SK-N-SH (cell line): Measurements from ENCODE around the gene DQX1. TPM values are rescaled to one million over a fixed set of nuclear protein-coding genes. Genes with fewer than 3 reads are reported as not detected.
A peak's percentile ranks its signal among the peaks of the same experiment; 100 is the strongest.

ENCODE experiments used
- CTCF ChIA-PET: fragments of 300-600, 350-600 bp; formaldehyde crosslinking; extraction: SDS; loops from one replicate; lab custom pipeline; 2021; lab: Yijun Ruan, JAX
- POLR2A ChIA-PET: fragments of 350-600 bp; sonication (Branson Sonifier 250); formaldehyde crosslinking; extraction: SDS; loops from one replicate; lab custom pipeline; 2020; ENCODE audit warnings: antibody characterized with exemption, inconsistent platforms; lab: Yijun Ruan, JAX
- DNase-seq: peaks from one replicate; pipeline ENCODE4 v3.0.0; 2012
- H2AFZ ChIP-seq: fragments of 200-600 bp; sonication (generic); 2 replicates; pipeline ENCODE4 v1.8.1; 2016; ENCODE audit warnings: antibody characterized with exemption, mild to moderate bottlenecking, low read depth
- H3F3A ChIP-seq: fragments of 200-600 bp; sonication (generic); replicated peaks from 2 replicates; pipeline ENCODE3; 2016; ENCODE audit warnings: antibody characterized with exemption, mild to moderate bottlenecking; ENCODE audit not compliant: insufficient read depth
- H3K27ac ChIP-seq, 2 experiments: fragments of 200-500 bp in 1 of 2; fragments of 200-600 bp in 1 of 2; sonication (Bioruptor generic) in 1 of 2; sonication (generic), shearing (Covaris generic) in 1 of 2; 2 replicates each; pipeline versions ENCODE4 v1.5.1 to v1.6.1; 2014 to 2016; ENCODE audit warnings: low read depth in 2 of 2, inconsistent platforms in 1 of 2, low read length in 1 of 2, mild to moderate bottlenecking in 1 of 2, mixed read lengths in 1 of 2
- H3K27me3 ChIP-seq: fragments of 200-600 bp; sonication (generic), shearing (Covaris generic); 2 replicates; pipeline ENCODE4 v1.6.1; 2016; ENCODE audit warnings: mixed run types; ENCODE audit not compliant: insufficient read depth
- H3K36me3 ChIP-seq, 2 experiments: fragments of 200-500 bp in 1 of 2; fragments of 200-600 bp in 1 of 2; sonication (Bioruptor generic) in 1 of 2; sonication (generic) in 1 of 2; replicated peaks in 1 of 2; 2 replicates each; pipeline versions ENCODE3 to v1.5.1; 2014 to 2016; ENCODE audit warnings: low read length in 1 of 2, mild to moderate bottlenecking in 1 of 2; ENCODE audit not compliant: insufficient read depth in 2 of 2, control insufficient read depth in 1 of 2
- H3K4me1 ChIP-seq, 2 experiments: fragments of 200-500 bp in 1 of 2; fragments of 200-600 bp in 1 of 2; sonication (Bioruptor generic) in 1 of 2; sonication (generic), shearing (Covaris generic) in 1 of 2; 2 replicates each; pipeline versions ENCODE4 v1.5.1 to v1.6.1; 2014 to 2016; ENCODE audit warnings: low read depth in 1 of 2, low read length in 1 of 2, mixed run types in 1 of 2; ENCODE audit not compliant: insufficient read depth in 2 of 2, control insufficient read depth in 1 of 2
- H3K4me2 ChIP-seq: fragments of 200-600 bp; sonication (generic), shearing (Covaris generic); 2 replicates; pipeline ENCODE4 v1.6.1; 2017; ENCODE audit warnings: mixed run types
- H3K4me3 ChIP-seq, 2 experiments: fragments of 200-500 bp in 1 of 2; fragments of 200-600 bp in 1 of 2; sonication (Bioruptor generic) in 1 of 2; sonication (generic), shearing (Covaris generic) in 1 of 2; 2 replicates each; pipeline versions ENCODE4 v1.5.1 to v1.8.1; 2014 to 2016; ENCODE audit warnings: low read depth in 2 of 2, inconsistent platforms in 1 of 2, low read length in 1 of 2, mild to moderate bottlenecking in 1 of 2, mixed read lengths in 1 of 2, moderate library complexity in 1 of 2
- H3K79me2 ChIP-seq: fragments of 200-600 bp; sonication (generic); 2 replicates; pipeline ENCODE4 v1.8.1; 2017; ENCODE audit warnings: mild to moderate bottlenecking; ENCODE audit not compliant: insufficient read depth
- H3K9ac ChIP-seq: fragments of 200-600 bp; sonication (generic); 2 replicates; pipeline ENCODE4 v1.6.1; 2017; ENCODE audit warnings: mixed run types
- H3K9me2 ChIP-seq: fragments of 200-600 bp; sonication (generic); 2 replicates; pipeline ENCODE4 v1.6.1; 2017; ENCODE audit warnings: mixed run types
- H3K9me3 ChIP-seq: fragments of 200-600 bp; sonication (generic); 2 replicates; pipeline ENCODE4 v1.6.1; 2017; ENCODE audit warnings: mixed run types, mild to moderate bottlenecking, moderate library complexity
- H4K20me1 ChIP-seq: fragments of 200-600 bp; sonication (generic); 2 replicates; pipeline ENCODE4 v1.6.1; 2017; ENCODE audit warnings: mild to moderate bottlenecking, mixed run types; ENCODE audit not compliant: insufficient read depth
- CHD2 ChIP-seq: fragments of 150-350 bp; IDR thresholded peaks from 2 replicates; pipeline ENCODE4 v1.6.1; 2018; ENCODE audit warnings: low read length; ENCODE audit not compliant: partially characterized antibody
- EZH2phosphoT487 ChIP-seq: fragments of 200-600 bp; sonication (generic); IDR thresholded peaks from 2 replicates; pipeline ENCODE4 v1.6.1; 2017; ENCODE audit warnings: low read depth, mixed run types, mild to moderate bottlenecking, antibody characterized with exemption, moderate library complexity, borderline replicate concordance
- FOSL2 ChIP-seq: IDR thresholded peaks from 2 replicates; pipeline ENCODE4 v1.4.0; 2012; ENCODE audit warnings: low read depth, mild to moderate bottlenecking, moderate library complexity, borderline replicate concordance
- GABPA ChIP-seq: IDR thresholded peaks from 2 replicates; pipeline ENCODE4 v1.4.0; 2012; ENCODE audit warnings: low read depth, mild to moderate bottlenecking
- GATA2 ChIP-seq: sonication (generic); formaldehyde crosslinking; IDR thresholded peaks from 2 replicates; pipeline ENCODE4 v1.5.0; 2020; ENCODE audit warnings: mild to moderate bottlenecking, missing genetic modification reagents
- JUND ChIP-seq: IDR thresholded peaks from 2 replicates; pipeline ENCODE4 v1.4.0; 2012
- NFIC ChIP-seq: IDR thresholded peaks from 2 replicates; pipeline ENCODE4 v1.4.0; 2012; ENCODE audit warnings: borderline replicate concordance
- NRF1 ChIP-seq: IDR thresholded peaks from 2 replicates; pipeline ENCODE4 v1.6.1; 2012; ENCODE audit warnings: low read depth, mild to moderate bottlenecking, low read length
- RFX5 ChIP-seq: IDR thresholded peaks from 2 replicates; pipeline ENCODE4 v1.6.1; 2012; ENCODE audit warnings: mild to moderate bottlenecking, improper control_type of control experiment, low read length
- SIN3A ChIP-seq: IDR thresholded peaks from 2 replicates; pipeline ENCODE4 v1.6.1; 2012; ENCODE audit warnings: low read depth, mild to moderate bottlenecking, low read length, moderate library complexity, borderline replicate concordance
- TCF12 ChIP-seq: IDR thresholded peaks from 2 replicates; pipeline ENCODE4 v1.4.0; 2012
- WGBS: methylation state at CpG from one replicate; pipeline ENCODE4 v1.1.6; 2017; ENCODE audit warnings: low lambda C conversion rate; 5-methylcytosine and 5-hydroxymethylcytosine counted together
- polyA plus RNA-seq, 3 experiments: library from polyadenylated mRNA; depleted of rRNA; stranded (reverse); fragments of >200 nt; gene quantifications; 2 replicates each; pipeline ENCODE4 v1.2.3, GENCODE V29; 2012
- TF ChIP-seq, protein P1 (sequence below): IDR thresholded peaks from 2 replicates; pipeline ENCODE4 v1.4.0; 2012; ENCODE audit warnings: low read depth, borderline replicate concordance
- TF ChIP-seq, protein P2 (sequence below): fragments of 150-350 bp; IDR thresholded peaks from 2 replicates; pipeline ENCODE4 v1.6.1; 2017; ENCODE audit warnings: antibody characterized with exemption, low read length, low read depth, borderline replicate concordance
- TF ChIP-seq, protein P3 (sequence below): IDR thresholded peaks from 2 replicates; pipeline ENCODE4 v1.4.0; 2012; ENCODE audit warnings: low read depth
- TF ChIP-seq, protein P4 (sequence below): IDR thresholded peaks from 2 replicates; pipeline ENCODE4 v1.4.0; 2012; ENCODE audit warnings: low read depth, borderline replicate concordance
- TF ChIP-seq, protein P5 (sequence below): fragments of 200-600 bp; sonication (generic); IDR thresholded peaks from 2 replicates; pipeline ENCODE4 v1.6.1; 2017; ENCODE audit warnings: antibody characterized with exemption, mild to moderate bottlenecking, moderate library complexity

Gene DQX1
- polyA plus RNA-seq, 1 of the 3 experiments (the other 2 are of a cell fraction), result 1.6 TPM

DNA sequence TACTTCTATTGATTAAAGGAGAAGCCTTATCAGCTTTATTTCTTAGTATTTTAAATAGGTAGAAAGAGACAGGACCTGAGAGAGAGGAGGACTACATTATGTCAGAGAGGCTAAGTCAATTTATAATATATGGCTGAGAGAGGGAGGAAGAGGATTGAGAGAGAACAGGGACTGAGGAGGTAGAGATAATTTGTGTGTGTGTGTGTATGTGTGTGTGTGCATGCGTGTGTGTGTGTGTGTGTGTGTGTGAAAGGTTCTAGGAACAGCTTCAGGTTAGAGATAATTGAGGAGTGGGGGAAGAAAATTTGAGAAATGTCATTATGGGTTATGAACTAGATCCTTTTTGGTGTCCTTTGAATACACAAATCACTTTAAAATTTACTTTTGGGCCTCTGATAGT is 43.7 kb upstream of the DQX1 start (continued):
- TF ChIP-seq, protein P1, sequence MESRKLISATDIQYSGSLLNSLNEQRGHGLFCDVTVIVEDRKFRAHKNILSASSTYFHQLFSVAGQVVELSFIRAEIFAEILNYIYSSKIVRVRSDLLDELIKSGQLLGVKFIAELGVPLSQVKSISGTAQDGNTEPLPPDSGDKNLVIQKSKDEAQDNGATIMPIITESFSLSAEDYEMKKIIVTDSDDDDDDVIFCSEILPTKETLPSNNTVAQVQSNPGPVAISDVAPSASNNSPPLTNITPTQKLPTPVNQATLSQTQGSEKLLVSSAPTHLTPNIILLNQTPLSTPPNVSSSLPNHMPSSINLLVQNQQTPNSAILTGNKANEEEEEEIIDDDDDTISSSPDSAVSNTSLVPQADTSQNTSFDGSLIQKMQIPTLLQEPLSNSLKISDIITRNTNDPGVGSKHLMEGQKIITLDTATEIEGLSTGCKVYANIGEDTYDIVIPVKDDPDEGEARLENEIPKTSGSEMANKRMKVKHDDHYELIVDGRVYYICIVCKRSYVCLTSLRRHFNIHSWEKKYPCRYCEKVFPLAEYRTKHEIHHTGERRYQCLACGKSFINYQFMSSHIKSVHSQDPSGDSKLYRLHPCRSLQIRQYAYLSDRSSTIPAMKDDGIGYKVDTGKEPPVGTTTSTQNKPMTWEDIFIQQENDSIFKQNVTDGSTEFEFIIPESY, result no peak
- TF ChIP-seq, protein P2, sequence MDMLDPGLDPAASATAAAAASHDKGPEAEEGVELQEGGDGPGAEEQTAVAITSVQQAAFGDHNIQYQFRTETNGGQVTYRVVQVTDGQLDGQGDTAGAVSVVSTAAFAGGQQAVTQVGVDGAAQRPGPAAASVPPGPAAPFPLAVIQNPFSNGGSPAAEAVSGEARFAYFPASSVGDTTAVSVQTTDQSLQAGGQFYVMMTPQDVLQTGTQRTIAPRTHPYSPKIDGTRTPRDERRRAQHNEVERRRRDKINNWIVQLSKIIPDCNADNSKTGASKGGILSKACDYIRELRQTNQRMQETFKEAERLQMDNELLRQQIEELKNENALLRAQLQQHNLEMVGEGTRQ, result no peak
- TF ChIP-seq SIN3A, result no peak
- TF ChIP-seq, protein P3, sequence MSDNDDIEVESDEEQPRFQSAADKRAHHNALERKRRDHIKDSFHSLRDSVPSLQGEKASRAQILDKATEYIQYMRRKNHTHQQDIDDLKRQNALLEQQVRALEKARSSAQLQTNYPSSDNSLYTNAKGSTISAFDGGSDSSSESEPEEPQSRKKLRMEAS, result no peak
- TF ChIP-seq NFIC, result no peak

DNA sequence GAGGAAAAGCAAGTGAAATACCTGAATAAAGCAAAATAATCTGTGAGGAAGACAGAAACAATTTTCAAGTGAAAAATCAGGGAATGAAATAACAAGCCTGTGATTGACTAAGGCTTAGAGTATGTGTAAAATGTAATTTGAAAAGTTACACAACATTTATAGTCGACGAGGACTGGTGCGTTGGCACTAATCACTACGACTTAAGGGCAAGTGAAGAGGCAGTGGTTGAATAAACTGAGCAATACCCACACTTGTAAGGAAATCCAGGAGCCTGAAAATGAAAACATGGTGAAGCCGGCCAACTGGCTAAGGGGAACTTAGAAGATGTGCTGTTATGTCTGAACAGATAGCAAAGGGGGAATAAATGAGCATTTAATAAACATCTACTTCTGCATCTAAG is 41.9 kb upstream of the DQX1 start:
- ChIA-PET POLR2A (no interaction called here), CTCF (interaction anchor here (0.8 to 3.6 kb wide), 4 partner anchors 9 to 29 kb away, joined by 3 to 24 read pairs (median 5); no protein-coding TSS in a partner anchor)
- peaks cover 44% of the 10 kb centered on the region for H3F3A ChIP-seq
- H3K9ac ChIP-seq, result peak overlapping the region; percentile 61; the same call in 1 of the 2 replicates
- H3K79me2 ChIP-seq, result no peaks in the 10 kb centered on the region
- H4K20me1 ChIP-seq, result no peaks in the 10 kb centered on the region
- DNase-seq, result no peak
- no peaks in the 10 kb centered on the region for H3K36me3 ChIP-seq
- H2AFZ ChIP-seq, result peak overlapping the region; percentile 50
- WGBS, result 39% methylated on average over 5 of the region's 5 CpGs
- H3K9me2 ChIP-seq, result no peaks in the 10 kb centered on the region
- no peak overlapping the region for H3K4me3 ChIP-seq
- no peaks in the 10 kb centered on the region for H3K9me3 ChIP-seq
- H3K4me1 ChIP-seq, result peaks cover 3 to 18% of the 10 kb centered on the region in 2 experiments; a peak in 2 of 4 replicates
- no peaks in the 10 kb centered on the region for H3K27me3 ChIP-seq
- TF ChIP-seq GABPA (no peak), CHD2 (no peak), NRF1 (no peak), TCF12 (peak; percentile 39; the same call in 1 of the 2 replicates), JUND (no peak), RFX5 (no peak), FOSL2 (0 out of 2 replicates have a peak, but pooled peaks have one; percentile 17), SIN3A (no peak), GATA2 (CRISPR knock-in tag) (no peak), EZH2phosphoT487 (no peak)
- TF ChIP-seq, protein P4, sequence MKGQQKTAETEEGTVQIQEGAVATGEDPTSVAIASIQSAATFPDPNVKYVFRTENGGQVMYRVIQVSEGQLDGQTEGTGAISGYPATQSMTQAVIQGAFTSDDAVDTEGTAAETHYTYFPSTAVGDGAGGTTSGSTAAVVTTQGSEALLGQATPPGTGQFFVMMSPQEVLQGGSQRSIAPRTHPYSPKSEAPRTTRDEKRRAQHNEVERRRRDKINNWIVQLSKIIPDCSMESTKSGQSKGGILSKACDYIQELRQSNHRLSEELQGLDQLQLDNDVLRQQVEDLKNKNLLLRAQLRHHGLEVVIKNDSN, result no peak
- TF ChIP-seq, protein P5, sequence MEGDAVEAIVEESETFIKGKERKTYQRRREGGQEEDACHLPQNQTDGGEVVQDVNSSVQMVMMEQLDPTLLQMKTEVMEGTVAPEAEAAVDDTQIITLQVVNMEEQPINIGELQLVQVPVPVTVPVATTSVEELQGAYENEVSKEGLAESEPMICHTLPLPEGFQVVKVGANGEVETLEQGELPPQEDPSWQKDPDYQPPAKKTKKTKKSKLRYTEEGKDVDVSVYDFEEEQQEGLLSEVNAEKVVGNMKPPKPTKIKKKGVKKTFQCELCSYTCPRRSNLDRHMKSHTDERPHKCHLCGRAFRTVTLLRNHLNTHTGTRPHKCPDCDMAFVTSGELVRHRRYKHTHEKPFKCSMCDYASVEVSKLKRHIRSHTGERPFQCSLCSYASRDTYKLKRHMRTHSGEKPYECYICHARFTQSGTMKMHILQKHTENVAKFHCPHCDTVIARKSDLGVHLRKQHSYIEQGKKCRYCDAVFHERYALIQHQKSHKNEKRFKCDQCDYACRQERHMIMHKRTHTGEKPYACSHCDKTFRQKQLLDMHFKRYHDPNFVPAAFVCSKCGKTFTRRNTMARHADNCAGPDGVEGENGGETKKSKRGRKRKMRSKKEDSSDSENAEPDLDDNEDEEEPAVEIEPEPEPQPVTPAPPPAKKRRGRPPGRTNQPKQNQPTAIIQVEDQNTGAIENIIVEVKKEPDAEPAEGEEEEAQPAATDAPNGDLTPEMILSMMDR, result no peak
- H3K4me2 ChIP-seq, result peak overlapping the region; percentile 43
- H3K27ac ChIP-seq, result peak overlapping the region; percentile 86 to 93; a peak in 3 of 4 replicates
